ENCODE results near the gene SORCS1. TPM values are rescaled to one million over a fixed set of nuclear protein-coding genes. Genes with fewer than 3 reads are reported as not detected.

SORCS1 gene
- total and polyA plus RNA-seq, 2 donors from 2014 or later: 0.76 to 2.4 TPM

GRCh38 chr10:106631016-106631702, 533.3 kb downstream of the SORCS1 start:
- H3K27me3 ChIP-seq (ENCODE audit: control insufficient read depth, insufficient read depth, low read length): no peaks in the 10 kb centered on the region
- H3K27ac ChIP-seq (ENCODE audit: low read depth in 2 of 2, low read length in 2 of 2): no peak overlapping the region
- no peak overlapping the region for H3K9ac ChIP-seq (ENCODE audit: low read length in 3 of 3)
- H3K4me1 ChIP-seq (ENCODE audit: control insufficient read depth in 2 of 3, insufficient read depth in 2 of 3, low read depth in 1 of 3, low read length in 3 of 3): no peaks in the 10 kb centered on the region
- no peaks in the 10 kb centered on the region for H3K9me3 ChIP-seq (ENCODE audit: control insufficient read depth in 2 of 3, insufficient read depth in 1 of 3, low read length in 3 of 3)
- TF ChIP-seq, protein P1, sequence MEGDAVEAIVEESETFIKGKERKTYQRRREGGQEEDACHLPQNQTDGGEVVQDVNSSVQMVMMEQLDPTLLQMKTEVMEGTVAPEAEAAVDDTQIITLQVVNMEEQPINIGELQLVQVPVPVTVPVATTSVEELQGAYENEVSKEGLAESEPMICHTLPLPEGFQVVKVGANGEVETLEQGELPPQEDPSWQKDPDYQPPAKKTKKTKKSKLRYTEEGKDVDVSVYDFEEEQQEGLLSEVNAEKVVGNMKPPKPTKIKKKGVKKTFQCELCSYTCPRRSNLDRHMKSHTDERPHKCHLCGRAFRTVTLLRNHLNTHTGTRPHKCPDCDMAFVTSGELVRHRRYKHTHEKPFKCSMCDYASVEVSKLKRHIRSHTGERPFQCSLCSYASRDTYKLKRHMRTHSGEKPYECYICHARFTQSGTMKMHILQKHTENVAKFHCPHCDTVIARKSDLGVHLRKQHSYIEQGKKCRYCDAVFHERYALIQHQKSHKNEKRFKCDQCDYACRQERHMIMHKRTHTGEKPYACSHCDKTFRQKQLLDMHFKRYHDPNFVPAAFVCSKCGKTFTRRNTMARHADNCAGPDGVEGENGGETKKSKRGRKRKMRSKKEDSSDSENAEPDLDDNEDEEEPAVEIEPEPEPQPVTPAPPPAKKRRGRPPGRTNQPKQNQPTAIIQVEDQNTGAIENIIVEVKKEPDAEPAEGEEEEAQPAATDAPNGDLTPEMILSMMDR (IDR thresholded peaks at IDR 0.05; ENCODE audit: borderline replicate concordance, extremely low read depth, insufficient read depth): no peak
- no peaks in the 10 kb centered on the region for H3K36me3 ChIP-seq (ENCODE audit: control insufficient read depth in 2 of 3, insufficient read depth in 3 of 3, low read length in 3 of 3)
- intact Hi-C loops (cut with DNase I): no loop called here
- no peak overlapping the region for H3K4me3 ChIP-seq (ENCODE audit: low read length in 3 of 3)
- no peak for FAIRE-seq
- no peak for DNase-seq

DNA sequence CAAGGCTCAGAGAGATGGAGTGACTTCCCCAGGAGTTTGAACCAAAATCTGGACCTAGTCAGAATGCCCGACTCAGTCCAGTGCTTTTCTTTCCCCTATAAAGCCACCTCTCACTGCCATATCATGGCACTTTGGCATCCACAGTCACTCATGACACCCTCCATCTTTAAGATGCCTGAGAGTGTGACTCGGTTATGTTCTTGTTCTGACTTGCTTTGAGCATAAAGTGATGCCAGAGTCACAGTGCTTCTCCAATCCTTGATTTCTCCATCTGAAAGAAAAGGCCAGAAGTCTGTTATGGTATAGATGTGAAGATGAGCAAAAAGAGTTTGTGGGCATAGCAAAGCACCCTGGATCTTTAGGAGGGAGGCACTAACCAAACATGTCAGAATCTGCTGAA, 538.1 kb downstream of the SORCS1 start:
- DNase-seq (no peak), FAIRE-seq (no peak)
- Histone ChIP-seq H3K27ac (ENCODE audit: low read depth in 2 of 2, low read length in 2 of 2) (no peak overlapping the region), H3K4me1 (ENCODE audit: control insufficient read depth in 2 of 3, insufficient read depth in 2 of 3, low read depth in 1 of 3, low read length in 3 of 3) (no peaks in the 10 kb centered on the region), H3K9ac (ENCODE audit: low read length in 3 of 3) (no peak overlapping the region), H3K36me3 (ENCODE audit: control insufficient read depth in 2 of 3, insufficient read depth in 3 of 3, low read length in 3 of 3) (no peaks in the 10 kb centered on the region), H3K27me3 (ENCODE audit: control insufficient read depth, insufficient read depth, low read length) (no peaks in the 10 kb centered on the region), H3K9me3 (ENCODE audit: control insufficient read depth in 2 of 3, insufficient read depth in 1 of 3, low read length in 3 of 3) (no peaks in the 10 kb centered on the region), H3K4me3 (ENCODE audit: low read length in 3 of 3) (no peak overlapping the region)
- TF ChIP-seq, protein P1 (IDR thresholded peaks at IDR 0.05; ENCODE audit: borderline replicate concordance, extremely low read depth, insufficient read depth): no peak
- intact Hi-C loops (cut with DNase I): no loop called here

- intact Hi-C loops (cut with DNase I): no loop called here
- Histone ChIP-seq H3K9ac (ENCODE audit: low read length in 3 of 3) (no peak overlapping the region), H3K27me3 (ENCODE audit: control insufficient read depth, insufficient read depth, low read length) (no peaks in the 10 kb centered on the region), H3K9me3 (ENCODE audit: control insufficient read depth in 2 of 3, insufficient read depth in 1 of 3, low read length in 3 of 3) (no peaks in the 10 kb centered on the region), H3K4me3 (ENCODE audit: low read length in 3 of 3) (no peak overlapping the region), H3K4me1 (ENCODE audit: control insufficient read depth in 2 of 3, insufficient read depth in 2 of 3, low read depth in 1 of 3, low read length in 3 of 3) (no peaks in the 10 kb centered on the region), H3K27ac (ENCODE audit: low read depth in 2 of 2, low read length in 2 of 2) (no peak overlapping the region), H3K36me3 (ENCODE audit: control insufficient read depth in 2 of 3, insufficient read depth in 3 of 3, low read length in 3 of 3) (no peaks in the 10 kb centered on the region)
- no peak for DNase-seq
- no peak for FAIRE-seq
- TF ChIP-seq, protein P1 (IDR thresholded peaks at IDR 0.05; ENCODE audit: borderline replicate concordance, extremely low read depth, insufficient read depth): no peak
These were observed 538.8 kb downstream of the SORCS1 start for GRCh38 chr10:106625751-106626150.

DNA sequence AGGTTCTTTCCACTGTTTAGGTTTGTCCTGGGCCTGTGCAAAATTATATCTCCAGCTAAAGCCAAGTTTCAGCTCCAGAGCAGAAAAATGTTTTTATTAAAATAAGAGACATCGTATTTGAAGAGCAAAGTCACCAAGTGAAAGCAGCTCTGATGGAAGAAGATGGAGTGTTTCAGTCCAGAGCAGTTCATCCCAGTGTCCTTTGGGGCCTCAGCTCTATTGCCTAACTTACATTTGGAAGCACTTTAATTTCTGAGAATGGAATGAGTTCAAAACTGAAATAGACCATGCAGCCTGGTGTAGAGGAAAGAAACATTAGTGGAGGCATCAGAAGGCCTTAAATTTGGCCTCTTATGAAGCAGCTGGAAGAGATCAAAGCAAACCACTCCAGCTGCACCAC, 545.2 kb downstream of the SORCS1 start:
- no peak overlapping the region for H3K4me3 ChIP-seq (ENCODE audit: low read length in 3 of 3)
- no peak overlapping the region for H3K9ac ChIP-seq (ENCODE audit: low read length in 3 of 3)
- peak in 1 of 5 donors; percentile 21 for DNase-seq
- H3K9me3 ChIP-seq (ENCODE audit: control insufficient read depth in 2 of 3, insufficient read depth in 1 of 3, low read length in 3 of 3): no peaks in the 10 kb centered on the region
- no peaks in the 10 kb centered on the region for H3K27me3 ChIP-seq (ENCODE audit: control insufficient read depth, insufficient read depth, low read length)
- TF ChIP-seq, protein P1 (IDR thresholded peaks at IDR 0.05; ENCODE audit: borderline replicate concordance, extremely low read depth, insufficient read depth): no peak
- H3K27ac ChIP-seq (ENCODE audit: low read depth in 2 of 2, low read length in 2 of 2): no peak overlapping the region
- no peaks in the 10 kb centered on the region for H3K36me3 ChIP-seq (ENCODE audit: control insufficient read depth in 2 of 3, insufficient read depth in 3 of 3, low read length in 3 of 3)
- no peaks in the 10 kb centered on the region for H3K4me1 ChIP-seq (ENCODE audit: control insufficient read depth in 2 of 3, insufficient read depth in 2 of 3, low read depth in 1 of 3, low read length in 3 of 3)
- intact Hi-C loops (cut with DNase I): no loop called here
- FAIRE-seq: no peak
